GM12878 (cell line): ENCODE results near the gene TEX101. TPM values are rescaled to one million over a fixed set of nuclear protein-coding genes. Genes with fewer than 3 reads are reported as not detected.

Source experiments
- ATAC-seq: fragments of 200-7000 bp; cut with Tn5 transposase; 3 replicates; pipeline ENCODE4 v1.9.1; 2020; ENCODE audit warnings: mild to moderate bottlenecking, moderate library complexity
- BruUV-seq: library from RNA; stranded (reverse); fragments of 400-500 nt; replicated peaks from 2 replicates; lab custom pipeline; 2021; lab: Mats Ljungman, UMichigan
- CTCF ChIA-PET: fragments of 300-600 bp; sonication (Branson Sonifier 250); formaldehyde crosslinking; extraction: SDS; loops from one replicate; lab custom pipeline; 2021; ENCODE audit warnings: inconsistent platforms; lab: Yijun Ruan, JAX
- POLR2A ChIA-PET: fragments of 350-600 bp; formaldehyde crosslinking; extraction: SDS; loops from one replicate; lab custom pipeline; 2021; ENCODE audit warnings: inconsistent platforms; lab: Charles Lee
- RAD21 ChIA-PET: fragments of 300-600 bp; sonication (Branson Sonifier 250); formaldehyde crosslinking; loops from one replicate; lab custom pipeline; 2023; ENCODE audit warnings: antibody characterized with exemption; ENCODE audit not compliant: unreplicated experiment; lab: Charles Lee
- SMC1A ChIA-PET: fragments of 300-600 bp; sonication (Branson Sonifier 250); formaldehyde crosslinking; loops from one replicate; lab custom pipeline; 2023; ENCODE audit not compliant: unreplicated experiment, uncharacterized antibody; lab: Charles Lee
- DNase-seq: peaks from one replicate; pipeline ENCODE4 v3.0.0-alpha.2; 2011; ENCODE audit warnings: low read depth, low spot score
- FAIRE-seq: peaks from 3 replicates; lab custom pipeline; 2011; peaks lifted over from hg19 to GRCh38; lab: Jason Lieb, UNC
- H2AFZ ChIP-seq: 2 replicates; pipeline ENCODE4 v1.6.0; 2011; ENCODE audit warnings: low read depth, low read length, control low read depth; ENCODE audit not compliant: control insufficient read depth
- H3K27ac ChIP-seq: 2 replicates; pipeline ENCODE4 v1.5.1; 2011; ENCODE audit warnings: control low read depth; ENCODE audit not compliant: control insufficient read depth, insufficient read depth
- H3K27me3 ChIP-seq, 2 experiments: replicated peaks in 1 of 2; 2 replicates each; pipeline versions ENCODE4 v1.6.0 to v1.6.1; 2011; ENCODE audit warnings: low read length in 1 of 2; ENCODE audit not compliant: control insufficient read depth in 2 of 2, insufficient read depth in 2 of 2
- H3K36me3 ChIP-seq, 2 experiments: 2 replicates each; pipeline ENCODE4 v1.5.1; 2011; ENCODE audit warnings: low read length in 1 of 2; ENCODE audit not compliant: control insufficient read depth in 2 of 2, insufficient read depth in 2 of 2
- H3K4me1 ChIP-seq: 2 replicates; pipeline ENCODE4 v1.6.1; 2011; ENCODE audit warnings: mild to moderate bottlenecking, low read length, moderate library complexity, mixed read lengths; ENCODE audit not compliant: control insufficient read depth, insufficient read depth
- H3K4me2 ChIP-seq: 2 replicates; pipeline ENCODE4 v1.6.0; 2011; ENCODE audit warnings: control low read depth; ENCODE audit not compliant: control insufficient read depth, insufficient read depth
- H3K4me3 ChIP-seq: fragments of 200-600 bp; sonication (generic); 2 replicates; pipeline ENCODE4 v1.5.1; 2016
- H3K79me2 ChIP-seq: 2 replicates; pipeline ENCODE4 v1.6.0; 2011; ENCODE audit warnings: low read length; ENCODE audit not compliant: control insufficient read depth, insufficient read depth
- H3K9ac ChIP-seq: 2 replicates; pipeline ENCODE4 v1.8.0; 2011; ENCODE audit warnings: low read length, control low read depth, mixed read lengths; ENCODE audit not compliant: control insufficient read depth, insufficient read depth
- H3K9me3 ChIP-seq: replicated peaks from 3 replicates; pipeline ENCODE4 v1.5.1; 2011; ENCODE audit warnings: mild to moderate bottlenecking, low read length; ENCODE audit not compliant: control insufficient read depth, insufficient read depth
- H4K20me1 ChIP-seq: 2 replicates; pipeline ENCODE4 v1.6.0; 2011; ENCODE audit not compliant: control insufficient read depth, insufficient read depth
- BCL11A ChIP-seq: IDR thresholded peaks from 2 replicates; pipeline ENCODE4 v1.6.1; 2011; ENCODE audit warnings: low read depth, low read length
- BRCA1 ChIP-seq: IDR thresholded peaks from 2 replicates; pipeline ENCODE4 v1.6.1; 2011; ENCODE audit warnings: low read depth, low read length, improper control_type of control experiment
- ESRRA ChIP-seq: IDR thresholded peaks from 2 replicates; pipeline ENCODE4 v1.6.1; 2012; ENCODE audit warnings: mild to moderate bottlenecking, low read length, improper control_type of control experiment
- EZH2 ChIP-seq: IDR thresholded peaks from 2 replicates; pipeline ENCODE4 v1.6.1; 2012; ENCODE audit warnings: low read depth, mild to moderate bottlenecking, control low read depth, inconsistent platforms, low read length, borderline replicate concordance; ENCODE audit not compliant: control insufficient read depth
- LARP7 ChIP-seq: fragments of 450-650 bp; IDR thresholded peaks from 2 replicates; pipeline ENCODE4 v1.6.1; 2017; ENCODE audit warnings: mild to moderate bottlenecking
- MYC ChIP-seq: IDR thresholded peaks from 2 replicates; pipeline ENCODE4 v1.6.1; 2011; ENCODE audit warnings: mild to moderate bottlenecking, low read length, moderate library complexity, inconsistent platforms; ENCODE audit not compliant: insufficient read depth, insufficient replicate concordance, insufficient read length, severe bottlenecking
- NR2F1 ChIP-seq: fragments of 450-650 bp; conservative IDR thresholded peaks from 2 replicates; pipeline ENCODE4 v1.6.1; 2017; ENCODE audit warnings: mild to moderate bottlenecking
- POLR2AphosphoS2 ChIP-seq: IDR thresholded peaks from 2 replicates; pipeline ENCODE4 v1.6.1; 2011; ENCODE audit warnings: low read depth, mild to moderate bottlenecking, low read length, improper control_type of control experiment, moderate library complexity
- POLR2AphosphoS5 ChIP-seq: IDR thresholded peaks from 2 replicates; pipeline ENCODE4 v1.6.1; 2011; ENCODE audit warnings: mild to moderate bottlenecking, low read length, inconsistent platforms
- RELA ChIP-seq: fragments of 450-650 bp; IDR thresholded peaks from 2 replicates; pipeline ENCODE4 v1.8.0; 2014; ENCODE audit warnings: borderline replicate concordance; ENCODE audit not compliant: partially characterized antibody
- SMAD1 ChIP-seq: fragments of 450-650 bp; IDR thresholded peaks from 2 replicates; pipeline ENCODE4 v1.6.1; 2018; ENCODE audit warnings: mild to moderate bottlenecking, low read depth; ENCODE audit not compliant: partially characterized antibody
- TCF7 ChIP-seq: IDR thresholded peaks from 2 replicates; pipeline ENCODE4 v1.6.1; 2014; ENCODE audit warnings: antibody characterized with exemption, borderline replicate concordance
- USF1 ChIP-seq: IDR thresholded peaks from 2 replicates; pipeline ENCODE4 v1.6.1; 2011; ENCODE audit warnings: borderline replicate concordance, low read depth, mild to moderate bottlenecking, moderate library complexity, mixed read lengths, low read length; ENCODE audit not compliant: insufficient read depth; ENCODE audit errors: extremely low read length
- ZNF24 ChIP-seq: fragments of 450-650 bp; IDR thresholded peaks from 2 replicates; pipeline ENCODE4 v1.6.1; 2017; ENCODE audit warnings: antibody characterized with exemption, mild to moderate bottlenecking
- WGBS: methylation state at CpG from one replicate; pipeline ENCODE4 v1.1.6; 2016; ENCODE audit warnings: low lambda C conversion rate; ENCODE audit not compliant: insufficient replicate concordance, insufficient coverage; ENCODE audit errors: missing lambda C conversion rate; 5-methylcytosine and 5-hydroxymethylcytosine counted together
- in situ Hi-C: fragments of 300-500 bp; cut with MboI; formaldehyde crosslinking; loops from 9 replicates; pipeline ENCODE4 v1.14.3; 2018; ENCODE audit warnings: mixed read lengths
- intact Hi-C: fragments of 100-400 bp; cut with micrococcal nuclease; formaldehyde crosslinking; loops from one replicate; pipeline ENCODE4 v1.14.2; 2022; ENCODE audit not compliant: unreplicated experiment
- polyA plus RNA-seq, 11 experiments: library from polyadenylated mRNA; depleted of rRNA in 4 of 11; unstranded in 6 of 11; stranded (reverse) in 5 of 11; fragments of >200 nt; fragmentation: Nextera tagmentation in 4 of 11; fragmentation: Illumina TruSeq in 1 of 11; extraction: Ambion mirVana in 4 of 11; extraction: Trizol in 1 of 11; gene quantifications; 1 replicate in 1 of 11; 2 replicates in 10 of 11; pipeline versions ENCODE4 v1.2.1 to v1.2.3, GENCODE V29; 2011 to 2016; ENCODE audit warnings: inconsistent platforms in 2 of 11, missing spikeins in 2 of 11, low read depth in 1 of 11
- total RNA-seq, 4 experiments: library from RNA; depleted of rRNA in 3 of 4; stranded (reverse); fragments of >200 nt in 3 of 4; fragmentation: Illumina TruSeq in 1 of 4; extraction: Trizol in 1 of 4; gene quantifications; 2 replicates each; pipeline versions ENCODE4 v1.2.1 to v1.2.3, GENCODE V29; 2013 to 2021

The TEX101 gene
- total and polyA plus RNA-seq, 10 of the 15 experiments (the other 5 are each of a cell fraction or from before 2014, with no cell fraction given), result not detected

- in situ Hi-C loops (loop anchor here (5.0 to 10.0 kb wide), 2 partner anchors 75 to 357 kb away; partner anchors contain the start of gene LYPD5), intact Hi-C loops (loop anchor here (1.0 to 10.0 kb wide), 5 partner anchors 55 to 337 kb away; partner anchors contain the start of genes KCNN4 and PHLDB3)
- RAD21 ChIA-PET, result interaction anchor here (0.8 to 9.1 kb wide), 20 partner anchors 9 to 362 kb away, joined by 3 to 186 read pairs (median 4); partner anchors contain the start of genes ETHE1, IRGQ, PHLDB3 and ZNF575
- Histone ChIP-seq H3K4me3 (no peak overlapping the region), H3K27ac (no peak overlapping the region), H3K4me2 (no peak overlapping the region), H3K79me2 (no peaks in the 10 kb centered on the region), H3K9me3 (no peaks in the 10 kb centered on the region; the same call in 2 of the 3 replicates), H3K4me1 (no peaks in the 10 kb centered on the region), H4K20me1 (no peaks in the 10 kb centered on the region), H3K36me3 (no peaks in the 10 kb centered on the region), H2AFZ (no peak overlapping the region), H3K9ac (no peak overlapping the region), H3K27me3 (peaks cover 0 to 2% of the 10 kb centered on the region in 2 experiments; a peak in 1 of 4 replicates)
- CTCF ChIA-PET, result interaction anchor here (0.9 to 6.6 kb wide), 31 partner anchors 9 to 364 kb away, joined by 3 to 393 read pairs (median 6); partner anchors contain the start of genes ETHE1, IRGQ, LYPD3 and PHLDB3
- ATAC-seq (no peak), DNase-seq (no peak), FAIRE-seq (no peak)
- SMC1A ChIA-PET, result interaction anchor here (1.0 to 6.3 kb wide), 20 partner anchors 8 to 362 kb away, joined by 3 to 194 read pairs (median 7); partner anchors contain the start of genes IRGQ, ZNF575 and ZNF576
- 82% methylated on average over 9 of the region's 9 CpGs for WGBS
- TF ChIP-seq USF1 (no peak), ESRRA (no peak), EZH2 (no peak), MYC (no peak), BRCA1 (no peak), TCF7 (no peak), ZNF24 (no peak), POLR2AphosphoS5 (no peak), RELA (no peak), BCL11A (no peak), LARP7 (no peak), SMAD1 (no peak), NR2F1 (no peak), POLR2AphosphoS2 (no peak)
- POLR2A ChIA-PET, result interaction anchor here (0.9 to 1.0 kb wide), 2 partner anchors 72 to 78 kb away, joined by 4 to 5 read pairs; no protein-coding TSS in a partner anchor
- no TSS peak for BruUV-seq
Measured at GRCh38 chr19:43447655-43448054, 33.0 kb downstream of the TEX101 start.
